Neural progenitor cell (in vitro differentiated cells): ENCODE data around the gene FAM193B.

Experiments used
- CTCF ChIP-seq: fragments of 200-600 bp; sonication (generic); IDR thresholded peaks from 2 replicates; pipeline ENCODE4 v1.5.1; 2017; ENCODE audit warnings: antibody characterized with exemption, mild to moderate bottlenecking
- EZH2phosphoT487 ChIP-seq: fragments of 200-600 bp; sonication (generic); IDR thresholded peaks from 2 replicates; pipeline ENCODE4 v1.6.1; 2017; ENCODE audit warnings: antibody characterized with exemption

- no peak for TF ChIP-seq EZH2phosphoT487
- no peak for TF ChIP-seq CTCF
Observed at GRCh38 chr5:177491983-177492746, 62.2 kb downstream of the FAM193B start.
